Smooth muscle cell (in vitro differentiated cells): Measurements from ENCODE around the gene RAB38. TPM values are rescaled to one million over a fixed set of nuclear protein-coding genes. Genes with fewer than 3 reads are reported as not detected.

Experiments used
- DNase-seq: peaks from one replicate; lab custom pipeline; 2025; ENCODE audit not compliant: unreplicated experiment; lab: John Stamatoyannopoulos, UW
- H2AFZ ChIP-seq: fragments of 200-600 bp; sonication (generic); 2 replicates; pipeline ENCODE4 v1.6.0; 2016; ENCODE audit warnings: antibody characterized with exemption, low read depth, mild to moderate bottlenecking
- H3F3A ChIP-seq: fragments of 200-600 bp; sonication (generic); 2 replicates; pipeline ENCODE4 v1.6.0; 2017; ENCODE audit warnings: antibody characterized with exemption, low read depth
- H3K27ac ChIP-seq: fragments of 200-600 bp; sonication (generic); 2 replicates; pipeline ENCODE4 v1.5.1; 2016; ENCODE audit warnings: low read depth, mild to moderate bottlenecking
- H3K27me3 ChIP-seq: fragments of 200-600 bp; sonication (generic); 2 replicates; pipeline ENCODE4 v1.6.1; 2016; ENCODE audit warnings: low read depth, mild to moderate bottlenecking
- H3K36me3 ChIP-seq: fragments of 200-600 bp; sonication (generic); 2 replicates; pipeline ENCODE4 v1.5.1; 2016; ENCODE audit warnings: low read depth
- H3K4me1 ChIP-seq: fragments of 200-600 bp; sonication (generic); 2 replicates; pipeline ENCODE4 v1.5.1; 2016; ENCODE audit warnings: low read depth
- H3K4me2 ChIP-seq: fragments of 200-600 bp; sonication (generic); 2 replicates; pipeline ENCODE4 v1.6.0; 2016; ENCODE audit warnings: mild to moderate bottlenecking
- H3K4me3 ChIP-seq: fragments of 200-600 bp; sonication (generic); 2 replicates; pipeline ENCODE4 v1.5.1; 2016; ENCODE audit warnings: mild to moderate bottlenecking
- H3K79me2 ChIP-seq: fragments of 200-600 bp; sonication (generic); 2 replicates; pipeline ENCODE4 v1.6.0; 2016; ENCODE audit warnings: low read depth, mild to moderate bottlenecking
- H3K9ac ChIP-seq: fragments of 200-600 bp; sonication (generic); 2 replicates; pipeline ENCODE4 v1.6.0; 2016; ENCODE audit warnings: low read depth
- H3K9me3 ChIP-seq: fragments of 200-600 bp; sonication (generic); replicated peaks from 2 replicates; pipeline ENCODE4 v1.5.1; 2016; ENCODE audit warnings: low read depth
- H4K20me1 ChIP-seq: fragments of 200-600 bp; sonication (generic); 2 replicates; pipeline ENCODE4 v1.6.0; 2016; ENCODE audit warnings: low read depth
- WGBS: methylation state at CpG from one replicate; pipeline ENCODE4 v1.1.7; 2016; ENCODE audit warnings: low lambda C conversion rate; 5-methylcytosine and 5-hydroxymethylcytosine counted together
- polyA plus RNA-seq: library from polyadenylated mRNA; unstranded; fragments of >200 nt; fragmentation: Nextera tagmentation; extraction: Ambion mirVana; gene quantifications from 2 replicates; pipeline ENCODE4 v1.2.1, GENCODE V29; 2016
- total RNA-seq: library from RNA; depleted of rRNA; stranded (reverse); fragments of >200 nt; gene quantifications from 2 replicates; pipeline ENCODE4 v1.2.3, GENCODE V29; 2014
- TF ChIP-seq, protein P1 (sequence below): fragments of 200-600 bp; sonication (generic); IDR thresholded peaks from 2 replicates; pipeline ENCODE4 v1.5.1; 2017; ENCODE audit warnings: borderline replicate concordance, mild to moderate bottlenecking, antibody characterized with exemption; ENCODE audit not compliant: insufficient read depth, poor library complexity, severe bottlenecking

The RAB38 gene
- total and polyA plus RNA-seq, 2 experiments from 2014 or later: 1.9 to 8.4 TPM

DNA sequence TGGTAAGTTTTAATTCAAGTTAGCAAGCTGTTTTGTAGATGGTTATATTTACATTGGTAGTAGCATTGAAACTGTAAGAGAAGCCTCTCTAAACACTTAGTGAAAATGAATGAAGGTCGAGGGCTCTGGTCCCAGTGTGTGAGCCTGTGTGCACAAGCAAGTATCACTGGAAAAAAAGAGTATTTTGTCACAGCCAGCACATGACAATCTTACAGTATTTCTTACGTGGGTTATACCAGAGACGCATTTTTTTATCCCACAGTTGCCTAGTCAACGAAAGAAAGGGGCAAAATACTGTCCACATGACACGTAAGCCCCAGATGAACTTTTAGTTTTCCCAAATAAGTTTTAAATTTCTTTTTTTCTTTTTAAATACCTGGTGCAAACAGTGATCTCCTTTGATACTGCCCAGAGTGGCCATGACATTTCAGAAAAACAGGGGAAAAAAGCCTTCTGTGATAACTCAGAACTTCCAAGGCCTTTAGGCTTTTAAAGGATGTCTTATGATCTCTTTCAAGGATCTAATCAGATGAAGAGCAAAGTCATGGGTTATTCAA is 23.5 kb downstream of the RAB38 start:
- Histone ChIP-seq H4K20me1 (no peaks in the 10 kb centered on the region), H3K27me3 (no peaks in the 10 kb centered on the region), H3F3A (no peaks in the 10 kb centered on the region), H3K4me2 (peak overlapping the region; percentile 54), H3K79me2 (no peaks in the 10 kb centered on the region), H3K36me3 (no peaks in the 10 kb centered on the region), H3K4me3 (no peak overlapping the region), H2AFZ (peak overlapping the region; percentile 68), H3K9ac (no peak overlapping the region), H3K27ac (peak overlapping the region; percentile 43), H3K4me1 (peaks cover 6% of the 10 kb centered on the region), H3K9me3 (no peaks in the 10 kb centered on the region)
- 69% methylated on average over 5 of the region's 5 CpGs for WGBS
- TF ChIP-seq, protein P1, sequence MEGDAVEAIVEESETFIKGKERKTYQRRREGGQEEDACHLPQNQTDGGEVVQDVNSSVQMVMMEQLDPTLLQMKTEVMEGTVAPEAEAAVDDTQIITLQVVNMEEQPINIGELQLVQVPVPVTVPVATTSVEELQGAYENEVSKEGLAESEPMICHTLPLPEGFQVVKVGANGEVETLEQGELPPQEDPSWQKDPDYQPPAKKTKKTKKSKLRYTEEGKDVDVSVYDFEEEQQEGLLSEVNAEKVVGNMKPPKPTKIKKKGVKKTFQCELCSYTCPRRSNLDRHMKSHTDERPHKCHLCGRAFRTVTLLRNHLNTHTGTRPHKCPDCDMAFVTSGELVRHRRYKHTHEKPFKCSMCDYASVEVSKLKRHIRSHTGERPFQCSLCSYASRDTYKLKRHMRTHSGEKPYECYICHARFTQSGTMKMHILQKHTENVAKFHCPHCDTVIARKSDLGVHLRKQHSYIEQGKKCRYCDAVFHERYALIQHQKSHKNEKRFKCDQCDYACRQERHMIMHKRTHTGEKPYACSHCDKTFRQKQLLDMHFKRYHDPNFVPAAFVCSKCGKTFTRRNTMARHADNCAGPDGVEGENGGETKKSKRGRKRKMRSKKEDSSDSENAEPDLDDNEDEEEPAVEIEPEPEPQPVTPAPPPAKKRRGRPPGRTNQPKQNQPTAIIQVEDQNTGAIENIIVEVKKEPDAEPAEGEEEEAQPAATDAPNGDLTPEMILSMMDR: no peak
- DNase-seq: no peak

DNA sequence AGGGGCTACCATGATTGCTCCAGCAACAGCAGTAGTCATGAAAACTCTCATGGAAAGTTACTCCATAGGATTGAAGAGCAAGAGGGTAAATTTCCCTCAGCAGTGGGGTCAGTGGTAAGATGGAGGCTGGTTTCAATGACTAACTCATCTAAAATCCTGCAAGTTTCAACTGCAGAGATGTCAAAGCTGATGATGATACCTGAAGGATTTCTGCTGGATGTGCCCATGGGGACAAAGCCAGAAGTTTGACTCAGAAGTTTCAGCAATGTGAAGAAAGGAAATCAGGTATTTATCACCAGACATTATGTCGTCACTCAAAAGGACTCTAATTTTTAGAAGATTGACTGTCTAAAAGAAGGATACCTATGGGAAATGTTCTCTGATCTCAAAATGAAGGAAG is 29.1 kb downstream of the RAB38 start:
- H2AFZ ChIP-seq: no peak overlapping the region
- no peaks in the 10 kb centered on the region for H3K9me3 ChIP-seq
- TF ChIP-seq, protein P1: no peak
- no peaks in the 10 kb centered on the region for H3K4me1 ChIP-seq
- no peak overlapping the region for H3K4me3 ChIP-seq
- DNase-seq: no peak
- no peaks in the 10 kb centered on the region for H3K36me3 ChIP-seq
- H3F3A ChIP-seq: no peaks in the 10 kb centered on the region
- H3K79me2 ChIP-seq: no peaks in the 10 kb centered on the region
- 94% methylated on average over 1 of the region's 1 CpG for WGBS
- no peak overlapping the region for H3K4me2 ChIP-seq
- H3K27ac ChIP-seq: no peak overlapping the region
- H3K27me3 ChIP-seq: no peaks in the 10 kb centered on the region
- H4K20me1 ChIP-seq: no peaks in the 10 kb centered on the region
- H3K9ac ChIP-seq: no peak overlapping the region

DNA sequence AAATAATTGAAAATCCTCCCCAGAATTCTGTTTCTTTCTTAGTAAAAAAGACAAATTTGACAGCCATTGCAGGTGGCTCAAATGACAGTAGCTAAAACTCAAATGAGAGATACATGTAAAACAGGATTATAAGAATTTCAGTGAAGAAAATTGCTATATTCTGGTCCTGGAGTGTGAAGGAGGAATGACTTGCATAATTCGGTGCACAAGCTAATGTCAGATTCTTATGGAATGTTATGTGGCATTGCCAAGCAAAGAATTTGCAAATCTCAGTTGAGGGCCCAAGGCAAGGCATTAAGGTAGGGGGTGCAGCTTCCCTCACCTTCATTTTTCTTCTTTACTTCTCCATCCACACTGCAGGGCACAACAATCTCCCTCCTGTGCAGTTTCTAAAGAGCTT is 35.4 kb downstream of the RAB38 start:
- H3K4me2 ChIP-seq: no peak overlapping the region
- no peaks in the 10 kb centered on the region for H3K27me3 ChIP-seq
- H3K9me3 ChIP-seq: no peaks in the 10 kb centered on the region
- 61% methylated on average over 1 of the region's 1 CpG for WGBS
- no peak for DNase-seq
- H3K9ac ChIP-seq: no peak overlapping the region
- H3K4me1 ChIP-seq: no peaks in the 10 kb centered on the region
- H3K79me2 ChIP-seq: no peaks in the 10 kb centered on the region
- no peak overlapping the region for H3K4me3 ChIP-seq
- no peaks in the 10 kb centered on the region for H4K20me1 ChIP-seq
- H3F3A ChIP-seq: no peaks in the 10 kb centered on the region
- TF ChIP-seq, protein P1: no peak
- no peak overlapping the region for H3K27ac ChIP-seq
- H3K36me3 ChIP-seq: no peaks in the 10 kb centered on the region
- H2AFZ ChIP-seq: no peak overlapping the region

DNA sequence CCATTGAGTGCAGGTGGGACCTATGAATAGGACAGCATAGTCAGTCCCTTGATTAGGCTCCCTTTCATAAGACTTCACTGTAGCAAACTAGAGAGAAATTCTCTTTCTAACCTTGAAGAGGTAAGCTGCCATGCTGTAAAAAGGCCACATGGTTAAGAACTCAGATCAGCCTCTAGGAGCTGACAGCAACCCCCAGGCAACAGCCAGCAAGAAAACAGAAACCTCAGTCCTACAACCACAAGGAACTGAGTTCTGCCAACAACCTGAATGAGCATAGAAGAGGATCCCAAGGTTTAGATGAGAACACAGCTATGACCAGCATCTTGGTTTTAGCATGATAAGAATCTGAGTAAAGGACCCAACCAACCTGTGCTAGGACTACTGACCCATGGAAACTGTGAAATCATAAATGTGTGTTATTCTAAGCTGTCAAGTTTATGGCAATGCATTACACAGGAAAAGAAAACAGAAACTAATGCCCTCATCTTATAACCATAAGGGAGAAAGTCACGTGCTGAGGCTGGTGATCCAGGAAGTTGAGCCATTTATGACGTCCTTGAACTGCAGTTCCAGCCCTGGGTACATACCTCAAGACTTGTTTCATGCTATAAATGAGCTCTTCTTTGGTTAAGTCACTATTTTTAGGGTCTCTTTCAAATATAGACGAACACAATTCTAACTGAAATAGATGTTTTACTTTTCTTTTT is 43.3 kb downstream of the RAB38 start:
- Histone ChIP-seq H3K4me3 (no peak overlapping the region), H3K9ac (no peak overlapping the region), H2AFZ (no peak overlapping the region), H4K20me1 (no peaks in the 10 kb centered on the region), H3K27me3 (no peaks in the 10 kb centered on the region), H3K9me3 (no peaks in the 10 kb centered on the region), H3K36me3 (no peaks in the 10 kb centered on the region), H3K27ac (no peak overlapping the region), H3K4me1 (no peaks in the 10 kb centered on the region), H3K4me2 (no peak overlapping the region), H3K79me2 (no peaks in the 10 kb centered on the region), H3F3A (no peaks in the 10 kb centered on the region)
- WGBS: 86% methylated on average over 3 of the region's 3 CpGs
- TF ChIP-seq, protein P1: no peak
- DNase-seq: no peak
